WI38 (cell line): ENCODE data around the gene DTNBP1.

ENCODE experiments used
- H3K4me3 ChIP-seq: 2 replicates; pipeline ENCODE4 v1.5.1; 2011; ENCODE audit warnings: low read depth, mild to moderate bottlenecking, control low read depth, low read length
- TF ChIP-seq, protein P1 (sequence below): IDR thresholded peaks from 2 replicates; pipeline ENCODE4 v1.5.1; 2012; ENCODE audit warnings: low read depth, mild to moderate bottlenecking, control low read depth, low read length

Gene DTNBP1

GRCh38 chr6:15500078-15500740, 162.6 kb downstream of the DTNBP1 start:
- TF ChIP-seq, protein P1, sequence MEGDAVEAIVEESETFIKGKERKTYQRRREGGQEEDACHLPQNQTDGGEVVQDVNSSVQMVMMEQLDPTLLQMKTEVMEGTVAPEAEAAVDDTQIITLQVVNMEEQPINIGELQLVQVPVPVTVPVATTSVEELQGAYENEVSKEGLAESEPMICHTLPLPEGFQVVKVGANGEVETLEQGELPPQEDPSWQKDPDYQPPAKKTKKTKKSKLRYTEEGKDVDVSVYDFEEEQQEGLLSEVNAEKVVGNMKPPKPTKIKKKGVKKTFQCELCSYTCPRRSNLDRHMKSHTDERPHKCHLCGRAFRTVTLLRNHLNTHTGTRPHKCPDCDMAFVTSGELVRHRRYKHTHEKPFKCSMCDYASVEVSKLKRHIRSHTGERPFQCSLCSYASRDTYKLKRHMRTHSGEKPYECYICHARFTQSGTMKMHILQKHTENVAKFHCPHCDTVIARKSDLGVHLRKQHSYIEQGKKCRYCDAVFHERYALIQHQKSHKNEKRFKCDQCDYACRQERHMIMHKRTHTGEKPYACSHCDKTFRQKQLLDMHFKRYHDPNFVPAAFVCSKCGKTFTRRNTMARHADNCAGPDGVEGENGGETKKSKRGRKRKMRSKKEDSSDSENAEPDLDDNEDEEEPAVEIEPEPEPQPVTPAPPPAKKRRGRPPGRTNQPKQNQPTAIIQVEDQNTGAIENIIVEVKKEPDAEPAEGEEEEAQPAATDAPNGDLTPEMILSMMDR, result no peak

GRCh38 chr6:15499591-15499990, 163.2 kb downstream of the DTNBP1 start:
- TF ChIP-seq, protein P1, result no peak
- H3K4me3 ChIP-seq, result no peak overlapping the region

More at GRCh38 chr6:15500078-15500740, 162.6 kb downstream of the DTNBP1 start:
- no peak overlapping the region for H3K4me3 ChIP-seq

- no peak overlapping the region for H3K4me3 ChIP-seq
- TF ChIP-seq, protein P1, result no peak
Measured at GRCh38 chr6:15499125-15499524, 163.7 kb downstream of the DTNBP1 start.

GRCh38 chr6:15498640-15499039, 164.2 kb downstream of the DTNBP1 start:
- TF ChIP-seq, protein P1, result no peak
- H3K4me3 ChIP-seq, result no peak overlapping the region

GRCh38 chr6:15496345-15497131, 166.3 kb downstream of the DTNBP1 start:
- H3K4me3 ChIP-seq, result no peak overlapping the region
- TF ChIP-seq, protein P1, result no peak

DNA sequence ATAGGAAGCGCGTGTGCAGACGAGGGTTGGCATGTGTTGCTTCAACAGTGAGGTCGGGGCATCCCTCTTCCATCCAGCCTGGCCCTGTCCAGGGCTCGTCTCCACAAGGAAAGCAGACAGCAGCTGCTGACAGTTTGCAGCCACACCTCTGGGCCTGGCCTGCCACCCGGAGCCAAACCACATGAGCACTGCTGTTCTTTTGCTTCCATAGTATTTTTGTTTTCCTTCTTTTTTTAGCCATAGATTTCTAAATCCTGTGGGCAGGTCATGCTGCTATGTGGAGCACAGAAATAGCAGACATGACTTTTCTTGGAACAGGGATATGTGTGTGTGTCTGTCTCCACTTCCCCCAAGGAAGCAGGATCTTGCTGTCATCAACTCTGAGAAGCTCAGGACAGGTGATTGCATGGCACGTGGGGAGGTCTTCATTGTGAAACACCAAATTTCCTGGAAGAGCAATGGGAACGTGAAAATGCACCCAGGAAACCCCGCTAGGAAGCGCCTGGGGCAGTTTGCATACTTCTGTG, 167.4 kb downstream of the DTNBP1 start:
- TF ChIP-seq, protein P1, result no peak
- no peak overlapping the region for H3K4me3 ChIP-seq
